CD1c-positive myeloid dendritic cell (primary cell): ENCODE data around the gene ZNF346.
"Not testable (repeated sequence)": the region's sequence is repeated elsewhere in the genome, so short reads cannot be mapped to it uniquely, and the experiment has no call there.

Experiments used
- DNase-seq: peaks from one replicate; pipeline ENCODE4 v3.0.0-alpha.2; 2016; ENCODE audit errors: extremely low spot score

Gene ZNF346

GRCh38 chr5:177008716-177009115 lies 13.8 kb upstream of the ZNF346 start:
- no peak for DNase-seq

- no peak for DNase-seq
Measured at GRCh38 chr5:177010153-177010552, 12.3 kb upstream of the ZNF346 start.

GRCh38 chr5:177015156-177015555 lies 7.3 kb upstream of the ZNF346 start:
- no peak for DNase-seq

- DNase-seq: no peak
Measured at GRCh38 chr5:177018341-177018740, 4.2 kb upstream of the ZNF346 start.

GRCh38 chr5:177020033-177020432 lies 2.5 kb upstream of the ZNF346 start:
- DNase-seq: no peak

GRCh38 chr5:177023303-177023664 lies 788 bp downstream of the ZNF346 start:
- no peak for DNase-seq

GRCh38 chr5:177024559-177024958 lies 2.1 kb downstream of the ZNF346 start:
- no peak for DNase-seq

GRCh38 chr5:177025101-177025601 lies 2.7 kb downstream of the ZNF346 start:
- no peak for DNase-seq

- no peak for DNase-seq
Measured at GRCh38 chr5:177027665-177028064, 5.2 kb downstream of the ZNF346 start.

GRCh38 chr5:177029498-177029897 lies 7.0 kb downstream of the ZNF346 start:
- no peak for DNase-seq

- no peak for DNase-seq
Measured at GRCh38 chr5:177035976-177036375, 13.5 kb downstream of the ZNF346 start.

- DNase-seq: no peak
Measured at GRCh38 chr5:177036443-177036842, 13.9 kb downstream of the ZNF346 start.

- no peak for DNase-seq
Measured at GRCh38 chr5:177036921-177037320, 14.4 kb downstream of the ZNF346 start.

- DNase-seq: no peak
Measured at GRCh38 chr5:177040814-177041420, 18.4 kb downstream of the ZNF346 start.

GRCh38 chr5:177041936-177042335 lies 19.4 kb downstream of the ZNF346 start:
- DNase-seq: no peak

- no peak for DNase-seq
Measured at GRCh38 chr5:177043114-177043513, 20.6 kb downstream of the ZNF346 start.

GRCh38 chr5:177043958-177044357 lies 21.5 kb downstream of the ZNF346 start:
- no peak for DNase-seq

GRCh38 chr5:177044641-177045040 lies 22.1 kb downstream of the ZNF346 start:
- no peak for DNase-seq

- DNase-seq: no peak
Measured at GRCh38 chr5:177045631-177046030, 23.1 kb downstream of the ZNF346 start.

- not testable (repeated sequence) for DNase-seq
Measured at GRCh38 chr5:177048531-177048930, 26.0 kb downstream of the ZNF346 start.

- no peak for DNase-seq
Measured at GRCh38 chr5:177049285-177049684, 26.8 kb downstream of the ZNF346 start.

- DNase-seq: no peak
Measured at GRCh38 chr5:177064500-177065277, 42.2 kb downstream of the ZNF346 start.

- DNase-seq: no peak
Measured at GRCh38 chr5:177065491-177065890, 43.0 kb downstream of the ZNF346 start.
